EH (cell line): ENCODE data around the gene LYSMD2.
A peak's percentile ranks its signal among the peaks of the same experiment; 100 is the strongest.

Experiments used
- DNase-seq: peaks from one replicate; pipeline ENCODE4 v3.0.0-alpha.2; 2015; ENCODE audit warnings: low read depth

LYSMD2 gene

GRCh38 chr15:51751697-51752683 is 14.5 kb upstream of the LYSMD2 start:
- peak; percentile 59 for DNase-seq

GRCh38 chr15:51750792-51751696 is 13.6 kb upstream of the LYSMD2 start, which contains the start of gene TMOD2:
Gene TMOD2 (plus strand): TSS chr15:51751597. CDS start chr15:51766442, 14,845 bp downstream.
- peak; percentile 39 for DNase-seq

- no peak for DNase-seq
These were observed 12.7 kb upstream of the LYSMD2 start for GRCh38 chr15:51750186-51750585.

GRCh38 chr15:51749307-51749706 is 11.9 kb upstream of the LYSMD2 start:
- no peak for DNase-seq

GRCh38 chr15:51739061-51739712 is 1.7 kb upstream of the LYSMD2 start:
- no peak for DNase-seq

GRCh38 chr15:51738553-51738952 is 1.1 kb upstream of the LYSMD2 start:
- no peak for DNase-seq

GRCh38 chr15:51736751-51737521 is 519 bp downstream of the LYSMD2 start:
- DNase-seq = peak; percentile 27

GRCh38 chr15:51736069-51736468 is 1.4 kb downstream of the LYSMD2 start:
- DNase-seq = no peak

GRCh38 chr15:51735228-51736010 is 2.0 kb downstream of the LYSMD2 start:
- DNase-seq = no peak

- DNase-seq = no peak
These were observed 4.8 kb downstream of the LYSMD2 start for GRCh38 chr15:51732646-51733045.

- peak; percentile 78 for DNase-seq
These were observed 5.7 kb downstream of the LYSMD2 start for GRCh38 chr15:51731549-51732267.

- DNase-seq = peak; percentile 78
These were observed 10.1 kb downstream of the LYSMD2 start for GRCh38 chr15:51727141-51727897.

GRCh38 chr15:51726302-51727073 is 11.0 kb downstream of the LYSMD2 start:
- peak; percentile 95 for DNase-seq

- no peak for DNase-seq
These were observed 12.8 kb downstream of the LYSMD2 start for GRCh38 chr15:51724673-51725072.

GRCh38 chr15:51724199-51724598 is 13.3 kb downstream of the LYSMD2 start:
- no peak for DNase-seq

- peak; percentile 15 for DNase-seq
These were observed 16.1 kb downstream of the LYSMD2 start for GRCh38 chr15:51721199-51721960.
